Skeletal muscle satellite cell (primary cell): ENCODE measurements around the gene PRAMEF20.

ENCODE experiments used
- H3K27me3 ChIP-seq: 2 replicates; pipeline ENCODE4 v1.7.0; 2013; ENCODE audit warnings: low read length; ENCODE audit not compliant: control insufficient read depth, insufficient read depth
- H3K36me3 ChIP-seq: 2 replicates; pipeline ENCODE4 v1.7.0; 2013; ENCODE audit warnings: mild to moderate bottlenecking, control low read depth, low read length; ENCODE audit not compliant: insufficient read depth
- H3K4me1 ChIP-seq: 2 replicates; pipeline ENCODE4 v1.7.0; 2013; ENCODE audit warnings: low read length; ENCODE audit not compliant: control insufficient read depth, insufficient read depth
- H3K4me2 ChIP-seq: 2 replicates; pipeline ENCODE4 v1.7.0; 2013; ENCODE audit warnings: mild to moderate bottlenecking, low read length
- H3K4me3 ChIP-seq: 2 replicates; pipeline ENCODE4 v1.7.0; 2013; ENCODE audit warnings: low read length
- H3K9ac ChIP-seq: 2 replicates; pipeline ENCODE4 v1.7.0; 2013; ENCODE audit warnings: mild to moderate bottlenecking, low read depth, low read length, moderate library complexity
- H3K9me3 ChIP-seq: replicated peaks from 2 replicates; pipeline ENCODE4 v1.7.0; 2013; ENCODE audit warnings: mild to moderate bottlenecking, control low read depth, low read length

Gene PRAMEF20

DNA sequence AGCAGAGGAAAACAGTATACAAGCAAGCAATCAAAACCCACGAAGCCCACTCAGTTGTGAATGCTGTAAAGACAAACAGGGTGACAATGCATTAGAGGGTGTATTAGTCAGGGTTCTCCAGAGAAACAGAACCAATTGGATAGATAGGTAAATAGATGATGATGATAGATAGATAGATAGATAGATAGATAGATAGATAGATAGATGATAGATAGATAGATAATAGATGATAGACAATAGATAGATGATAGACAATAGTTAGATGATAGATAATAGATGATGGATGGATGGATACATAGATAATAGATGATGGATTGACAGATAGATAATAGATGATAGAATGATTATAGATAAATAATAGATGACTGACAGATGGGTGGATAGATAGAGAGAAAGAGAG lies 55.3 kb downstream of the PRAMEF20 start:
- peaks cover 9% of the 10 kb centered on the region for H3K9me3 ChIP-seq
- no peaks in the 10 kb centered on the region for H3K27me3 ChIP-seq
- no peak overlapping the region for H3K4me2 ChIP-seq
- no peaks in the 10 kb centered on the region for H3K36me3 ChIP-seq
- no peaks in the 10 kb centered on the region for H3K4me1 ChIP-seq
- H3K4me3 ChIP-seq = no peak overlapping the region
- H3K9ac ChIP-seq = no peak overlapping the region

DNA sequence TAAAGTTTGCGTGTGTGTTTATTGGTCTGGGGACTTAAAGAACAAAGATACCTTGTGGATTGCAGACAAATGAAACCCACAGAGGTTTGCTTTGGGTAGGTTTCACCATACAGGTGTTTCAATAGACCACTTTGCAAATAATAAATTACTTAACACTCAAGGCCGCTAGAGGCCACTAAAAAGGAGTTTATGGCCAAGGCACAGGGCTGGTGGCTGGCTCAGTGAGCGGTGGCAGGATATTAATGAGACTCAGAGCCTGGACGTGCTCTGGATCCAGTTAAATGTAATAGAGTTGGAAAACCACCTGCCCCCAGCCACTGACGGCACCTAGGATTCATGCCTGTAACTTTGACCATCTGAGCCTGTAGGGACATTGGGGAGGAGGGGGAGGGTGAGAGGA lies 59.1 kb downstream of the PRAMEF20 start:
- no peaks in the 10 kb centered on the region for H3K4me1 ChIP-seq
- H3K9ac ChIP-seq = no peak overlapping the region
- no peaks in the 10 kb centered on the region for H3K27me3 ChIP-seq
- H3K4me2 ChIP-seq = no peak overlapping the region
- peaks cover 10% of the 10 kb centered on the region for H3K9me3 ChIP-seq
- no peaks in the 10 kb centered on the region for H3K36me3 ChIP-seq
- H3K4me3 ChIP-seq = no peak overlapping the region
